Mammary epithelial cell (primary cell): ENCODE data around the gene NPPC.

ENCODE experiments used
- CTCF ChIP-seq, 2 donors: IDR thresholded peaks in 1 of 2; conservative IDR thresholded peaks in 1 of 2; 2 replicates each; pipeline ENCODE4 v1.5.1; 2011 to 2012; ENCODE audit warnings: inconsistent platforms in 2 of 2, low read length in 2 of 2, mild to moderate bottlenecking in 2 of 2, control low read depth in 1 of 2, low read depth in 1 of 2; ENCODE audit not compliant: insufficient read depth in 1 of 2; ENCODE audit errors: extremely low read depth in 1 of 2
- EZH2 ChIP-seq: IDR thresholded peaks from 2 replicates; pipeline ENCODE4 v1.6.1; 2012; ENCODE audit warnings: low read length, inconsistent platforms, borderline replicate concordance

GRCh38 chr2:231879216-231879615, 47.0 kb downstream of the NPPC start:
- no peak for TF ChIP-seq CTCF (conservative IDR thresholded peaks at IDR 0.05 in 1 of 2, IDR thresholded peaks at IDR 0.05 in 1 of 2; ENCODE audit: extremely low read depth in 1 of 2, insufficient read depth in 1 of 2, low read depth in 1 of 2, low read length in 2 of 2)
- TF ChIP-seq EZH2: no peak
